VCaP (cell line): ENCODE measurements around the gene HIC1.

Experiments
- H3K27ac ChIP-seq: fragments of 450-650 bp; 2 replicates; pipeline ENCODE4 v1.5.1; 2017
- TF ChIP-seq, protein P1 (sequence below): fragments of 450-650 bp; conservative IDR thresholded peaks from 2 replicates; pipeline ENCODE4 v1.5.1; 2017; ENCODE audit warnings: mild to moderate bottlenecking, moderate library complexity

Gene HIC1

DNA sequence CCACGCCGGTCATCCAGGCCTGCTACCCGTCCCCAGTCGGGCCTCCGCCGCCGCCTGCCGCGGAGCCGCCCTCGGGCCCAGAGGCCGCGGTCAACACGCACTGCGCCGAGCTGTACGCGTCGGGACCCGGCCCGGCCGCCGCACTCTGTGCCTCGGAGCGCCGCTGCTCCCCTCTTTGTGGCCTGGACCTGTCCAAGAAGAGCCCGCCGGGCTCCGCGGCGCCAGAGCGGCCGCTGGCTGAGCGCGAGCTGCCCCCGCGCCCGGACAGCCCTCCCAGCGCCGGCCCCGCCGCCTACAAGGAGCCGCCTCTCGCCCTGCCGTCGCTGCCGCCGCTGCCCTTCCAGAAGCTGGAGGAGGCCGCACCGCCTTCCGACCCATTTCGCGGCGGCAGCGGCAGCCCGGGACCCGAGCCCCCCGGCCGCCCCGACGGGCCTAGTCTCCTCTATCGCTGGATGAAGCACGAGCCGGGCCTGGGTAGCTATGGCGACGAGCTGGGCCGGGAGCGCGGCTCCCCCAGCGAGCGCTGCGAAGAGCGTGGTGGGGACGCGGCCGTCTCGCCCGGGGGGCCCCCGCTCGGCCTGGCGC, 2.4 kb downstream of the HIC1 start:
- H3K27ac ChIP-seq = no peak overlapping the region
- TF ChIP-seq, protein P1, sequence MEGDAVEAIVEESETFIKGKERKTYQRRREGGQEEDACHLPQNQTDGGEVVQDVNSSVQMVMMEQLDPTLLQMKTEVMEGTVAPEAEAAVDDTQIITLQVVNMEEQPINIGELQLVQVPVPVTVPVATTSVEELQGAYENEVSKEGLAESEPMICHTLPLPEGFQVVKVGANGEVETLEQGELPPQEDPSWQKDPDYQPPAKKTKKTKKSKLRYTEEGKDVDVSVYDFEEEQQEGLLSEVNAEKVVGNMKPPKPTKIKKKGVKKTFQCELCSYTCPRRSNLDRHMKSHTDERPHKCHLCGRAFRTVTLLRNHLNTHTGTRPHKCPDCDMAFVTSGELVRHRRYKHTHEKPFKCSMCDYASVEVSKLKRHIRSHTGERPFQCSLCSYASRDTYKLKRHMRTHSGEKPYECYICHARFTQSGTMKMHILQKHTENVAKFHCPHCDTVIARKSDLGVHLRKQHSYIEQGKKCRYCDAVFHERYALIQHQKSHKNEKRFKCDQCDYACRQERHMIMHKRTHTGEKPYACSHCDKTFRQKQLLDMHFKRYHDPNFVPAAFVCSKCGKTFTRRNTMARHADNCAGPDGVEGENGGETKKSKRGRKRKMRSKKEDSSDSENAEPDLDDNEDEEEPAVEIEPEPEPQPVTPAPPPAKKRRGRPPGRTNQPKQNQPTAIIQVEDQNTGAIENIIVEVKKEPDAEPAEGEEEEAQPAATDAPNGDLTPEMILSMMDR = no peak

DNA sequence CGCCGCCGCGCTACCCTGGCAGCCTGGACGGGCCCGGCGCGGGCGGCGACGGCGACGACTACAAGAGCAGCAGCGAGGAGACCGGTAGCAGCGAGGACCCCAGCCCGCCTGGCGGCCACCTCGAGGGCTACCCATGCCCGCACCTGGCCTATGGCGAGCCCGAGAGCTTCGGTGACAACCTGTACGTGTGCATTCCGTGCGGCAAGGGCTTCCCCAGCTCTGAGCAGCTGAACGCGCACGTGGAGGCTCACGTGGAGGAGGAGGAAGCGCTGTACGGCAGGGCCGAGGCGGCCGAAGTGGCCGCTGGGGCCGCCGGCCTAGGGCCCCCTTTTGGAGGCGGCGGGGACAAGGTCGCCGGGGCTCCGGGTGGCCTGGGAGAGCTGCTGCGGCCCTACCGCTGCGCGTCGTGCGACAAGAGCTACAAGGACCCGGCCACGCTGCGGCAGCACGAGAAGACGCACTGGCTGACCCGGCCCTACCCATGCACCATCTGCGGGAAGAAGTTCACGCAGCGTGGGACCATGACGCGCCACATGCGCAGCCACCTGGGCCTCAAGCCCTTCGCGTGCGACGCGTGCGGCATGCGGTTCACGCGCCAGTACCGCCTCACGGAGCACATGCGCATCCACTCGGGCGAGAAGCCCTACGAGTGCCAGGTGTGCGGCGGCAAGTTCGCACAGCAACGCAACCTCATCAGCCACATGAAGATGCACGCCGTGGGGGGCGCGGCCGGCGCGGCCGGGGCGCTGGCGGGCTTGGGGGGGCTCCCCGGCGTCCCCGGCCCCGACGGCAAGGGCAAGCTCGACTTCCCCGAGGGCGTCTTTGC, 3.1 kb downstream of the HIC1 start:
- TF ChIP-seq, protein P1 = no peak

DNA sequence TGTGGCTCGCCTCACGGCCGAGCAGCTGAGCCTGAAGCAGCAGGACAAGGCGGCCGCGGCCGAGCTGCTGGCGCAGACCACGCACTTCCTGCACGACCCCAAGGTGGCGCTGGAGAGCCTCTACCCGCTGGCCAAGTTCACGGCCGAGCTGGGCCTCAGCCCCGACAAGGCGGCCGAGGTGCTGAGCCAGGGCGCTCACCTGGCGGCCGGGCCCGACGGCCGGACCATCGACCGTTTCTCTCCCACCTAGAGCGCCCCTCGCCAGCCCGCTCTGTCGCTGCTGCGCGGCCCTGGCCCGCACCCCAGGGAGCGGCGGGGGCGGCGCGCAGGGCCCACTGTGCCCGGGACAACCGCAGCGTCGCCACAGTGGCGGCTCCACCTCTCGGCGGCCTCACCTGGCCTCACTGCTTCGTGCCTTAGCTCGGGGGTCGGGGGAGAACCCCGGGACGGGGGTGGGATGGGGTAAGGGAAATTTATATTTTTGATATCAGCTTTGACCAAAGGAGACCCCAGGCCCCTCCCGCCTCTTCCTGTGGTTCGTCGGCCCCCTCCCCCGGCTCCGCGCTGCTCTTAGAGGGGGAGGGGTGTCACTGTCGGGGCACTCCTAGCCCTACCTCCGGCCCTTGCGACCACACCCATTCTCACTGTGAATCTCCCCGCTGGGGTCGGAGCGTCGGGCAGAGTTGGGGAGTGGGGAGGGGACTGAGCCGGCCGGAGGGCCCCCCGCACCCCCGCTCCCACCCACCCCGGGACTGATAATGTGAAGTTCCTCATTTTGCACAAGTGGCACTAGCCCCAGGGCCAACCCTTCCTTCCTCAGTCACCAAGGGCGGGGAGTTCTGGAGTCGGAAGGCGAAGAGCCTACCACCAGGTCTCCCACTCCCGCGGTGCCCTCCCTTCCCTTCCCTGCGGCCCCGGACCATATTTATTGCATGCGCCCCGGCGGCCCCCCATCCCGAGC, 4.0 kb downstream of the HIC1 start:
- TF ChIP-seq, protein P1 = peak; percentile 53; the same call in 1 of the 2 replicates
- no peak overlapping the region for H3K27ac ChIP-seq

More for the DNA sequence above, 3.1 kb downstream of the HIC1 start:
- H3K27ac ChIP-seq = no peak overlapping the region

DNA sequence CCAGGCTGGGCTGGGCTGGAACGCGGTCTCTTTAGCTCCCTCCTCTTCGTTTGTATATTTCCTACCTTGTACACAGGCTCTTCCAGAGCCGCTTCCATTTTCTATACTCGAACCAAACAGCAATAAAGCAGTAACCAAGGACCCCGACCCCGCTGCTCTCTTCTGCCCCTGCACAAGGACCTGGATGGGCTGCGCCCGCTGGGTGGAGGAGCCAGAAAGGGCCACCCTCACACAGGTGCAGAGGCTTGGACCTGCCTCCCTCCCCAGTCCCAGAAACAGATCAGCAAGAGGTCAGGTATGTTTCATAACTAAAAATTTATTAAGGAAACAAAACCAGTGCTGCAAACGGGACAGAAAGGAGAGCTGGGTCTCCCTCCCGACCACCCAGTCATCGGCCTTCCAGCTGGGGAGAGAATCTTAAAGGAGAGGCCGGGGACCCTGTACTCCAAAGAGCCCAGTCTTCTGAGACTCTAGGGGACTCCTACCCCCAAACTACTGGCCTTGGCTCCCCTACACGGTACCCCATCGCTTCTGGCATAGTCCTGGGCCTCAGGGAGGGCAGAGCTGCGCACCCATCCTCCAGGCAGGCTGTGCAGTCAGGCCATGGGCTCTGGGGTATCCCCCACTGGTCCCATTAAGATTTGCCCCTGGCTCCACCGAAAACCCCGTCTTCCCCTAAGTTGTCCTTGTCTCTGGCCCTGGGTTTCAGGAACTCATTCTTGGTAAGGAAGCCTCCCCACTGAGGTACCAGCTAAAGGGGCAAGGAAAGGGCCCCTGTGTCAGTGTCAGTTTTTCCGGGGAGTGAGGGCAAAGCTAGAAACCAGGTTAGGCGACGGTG, 4.9 kb downstream of the HIC1 start:
- TF ChIP-seq, protein P1 = no peak
- no peak overlapping the region for H3K27ac ChIP-seq

DNA sequence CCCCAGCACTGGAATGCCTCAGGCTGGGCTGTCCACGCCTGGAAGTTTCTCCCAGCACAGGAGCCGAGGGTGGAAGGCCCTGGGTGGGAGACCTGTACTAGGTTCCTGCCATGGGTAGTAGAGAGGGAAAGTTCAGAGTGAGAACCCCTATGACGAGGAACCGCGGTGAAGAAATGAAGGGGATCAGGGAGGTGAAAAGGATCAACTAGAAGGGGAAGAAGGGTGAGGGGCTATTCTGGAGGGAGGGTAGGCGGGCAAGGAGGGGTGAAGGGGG, 5.4 kb downstream of the HIC1 start:
- no peak overlapping the region for H3K27ac ChIP-seq
- TF ChIP-seq, protein P1 = no peak

DNA sequence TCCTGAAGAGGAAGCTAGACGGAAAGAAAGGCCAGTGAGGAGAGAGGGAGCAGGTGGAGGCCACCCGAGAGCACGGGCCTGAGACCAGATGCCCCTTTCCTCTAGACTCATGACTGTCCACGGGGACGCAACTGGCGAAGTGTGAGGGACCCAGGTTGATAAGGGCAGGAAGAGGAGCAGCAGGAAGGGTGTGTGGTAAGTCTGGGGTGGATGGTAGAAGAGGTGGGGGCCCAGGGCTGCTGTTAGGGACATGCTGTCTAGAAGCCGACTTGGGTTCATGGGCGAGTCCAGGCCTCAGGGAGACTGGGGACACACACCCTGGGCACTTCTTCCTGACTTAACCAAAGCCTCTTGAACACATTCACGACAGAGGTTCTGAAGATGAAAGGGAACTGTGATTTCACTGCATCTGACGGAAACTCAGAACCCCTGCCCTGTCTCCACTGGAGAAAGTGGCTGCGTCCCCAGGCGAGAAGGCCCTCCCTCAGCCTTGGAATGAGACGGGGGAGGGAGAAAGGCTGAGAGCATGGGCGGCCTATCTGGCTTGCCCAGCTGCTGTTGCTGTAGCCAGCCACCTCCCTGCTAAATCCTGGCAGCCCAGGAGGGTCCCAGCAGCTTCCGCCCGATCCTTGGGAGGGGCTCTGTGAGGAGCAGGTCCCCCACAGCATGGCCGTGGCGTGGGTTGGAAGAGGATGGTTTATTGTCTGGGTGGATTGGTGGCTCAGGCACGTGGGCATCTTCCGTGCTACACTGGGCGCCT, 6.0 kb downstream of the HIC1 start:
- TF ChIP-seq, protein P1 = no peak
- H3K27ac ChIP-seq = no peak overlapping the region
